ENCODE data around the gene PRSS12. TPM values are rescaled to one million over a fixed set of nuclear protein-coding genes. Genes with fewer than 3 reads are reported as not detected.

Gene PRSS12
- polyA plus RNA-seq, 1 experiment = 108 TPM

- TF ChIP-seq, protein P1, sequence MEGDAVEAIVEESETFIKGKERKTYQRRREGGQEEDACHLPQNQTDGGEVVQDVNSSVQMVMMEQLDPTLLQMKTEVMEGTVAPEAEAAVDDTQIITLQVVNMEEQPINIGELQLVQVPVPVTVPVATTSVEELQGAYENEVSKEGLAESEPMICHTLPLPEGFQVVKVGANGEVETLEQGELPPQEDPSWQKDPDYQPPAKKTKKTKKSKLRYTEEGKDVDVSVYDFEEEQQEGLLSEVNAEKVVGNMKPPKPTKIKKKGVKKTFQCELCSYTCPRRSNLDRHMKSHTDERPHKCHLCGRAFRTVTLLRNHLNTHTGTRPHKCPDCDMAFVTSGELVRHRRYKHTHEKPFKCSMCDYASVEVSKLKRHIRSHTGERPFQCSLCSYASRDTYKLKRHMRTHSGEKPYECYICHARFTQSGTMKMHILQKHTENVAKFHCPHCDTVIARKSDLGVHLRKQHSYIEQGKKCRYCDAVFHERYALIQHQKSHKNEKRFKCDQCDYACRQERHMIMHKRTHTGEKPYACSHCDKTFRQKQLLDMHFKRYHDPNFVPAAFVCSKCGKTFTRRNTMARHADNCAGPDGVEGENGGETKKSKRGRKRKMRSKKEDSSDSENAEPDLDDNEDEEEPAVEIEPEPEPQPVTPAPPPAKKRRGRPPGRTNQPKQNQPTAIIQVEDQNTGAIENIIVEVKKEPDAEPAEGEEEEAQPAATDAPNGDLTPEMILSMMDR (IDR thresholded peaks at IDR 0.05; ENCODE audit: insufficient read depth, low read depth, low read length) = no peak
- Histone ChIP-seq H3K36me3 (ENCODE audit: control insufficient read depth, insufficient read depth, low read length) (no peaks in the 10 kb centered on the region), H3K4me3 (ENCODE audit: low read depth, low read length) (no peak overlapping the region), H3K27me3 (ENCODE audit: control insufficient read depth, insufficient read depth, low read length) (no peaks in the 10 kb centered on the region)
- ChIA-PET CTCF (interaction anchor here (2.0 kb wide), 1 partner anchor 15 kb away, joined by 8 read pairs; the partner anchor contains the start of gene PRSS12), POLR2A (interaction anchor here (0.6 kb wide), 1 partner anchor 143 kb away, joined by 4 read pairs; no protein-coding TSS in a partner anchor)
- DNase-seq (ENCODE audit: low read depth) = no peak
Measured at GRCh38 chr4:118367872-118368271, 15.1 kb upstream of the PRSS12 start.

- Histone ChIP-seq H3K27me3 (ENCODE audit: control insufficient read depth, insufficient read depth, low read length) (no peaks in the 10 kb centered on the region), H3K36me3 (ENCODE audit: control insufficient read depth, insufficient read depth, low read length) (no peaks in the 10 kb centered on the region), H3K4me3 (ENCODE audit: low read depth, low read length) (no peak overlapping the region)
- TF ChIP-seq, protein P1 (IDR thresholded peaks at IDR 0.05; ENCODE audit: insufficient read depth, low read depth, low read length) = no peak
- DNase-seq (ENCODE audit: low read depth) = no peak
- CTCF ChIA-PET = interaction anchor here (1.0 to 2.0 kb wide), 2 partner anchors 14 to 47 kb away, joined by 3 to 8 read pairs; partner anchors contain the start of gene PRSS12
- POLR2A ChIA-PET = interaction anchor here (0.6 kb wide), 1 partner anchor 142 kb away, joined by 4 read pairs; no protein-coding TSS in a partner anchor
Measured at GRCh38 chr4:118367361-118367760, 14.6 kb upstream of the PRSS12 start.

DNA sequence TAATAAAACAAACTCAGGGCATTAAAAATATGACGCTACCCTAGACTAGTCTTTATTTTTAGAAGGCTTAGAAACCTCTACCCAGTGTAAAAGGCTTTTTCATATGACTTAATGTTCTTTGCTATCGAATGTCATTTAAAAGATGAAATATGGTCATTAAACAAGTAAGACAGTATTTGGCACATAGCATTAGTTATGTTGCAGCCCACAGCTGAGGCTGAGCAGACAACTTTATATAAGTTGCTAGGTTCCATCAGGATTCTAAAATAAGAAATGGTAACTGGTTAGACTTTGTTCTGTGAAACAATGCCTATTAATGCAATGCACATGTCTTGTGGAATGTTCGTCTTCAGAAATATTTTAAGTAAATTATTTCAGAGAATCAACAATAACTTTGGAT is 10.4 kb upstream of the PRSS12 start:
- CTCF ChIA-PET = interaction anchor here (4.8 kb wide), 1 partner anchor 10 kb away, joined by 29 read pairs; the partner anchor contains the start of gene PRSS12
- H3K36me3 ChIP-seq (ENCODE audit: control insufficient read depth, insufficient read depth, low read length) = no peaks in the 10 kb centered on the region
- no peak overlapping the region for H3K4me3 ChIP-seq (ENCODE audit: low read depth, low read length)
- TF ChIP-seq, protein P1 (IDR thresholded peaks at IDR 0.05; ENCODE audit: insufficient read depth, low read depth, low read length) = no peak
- POLR2A ChIA-PET = no interaction called here
- DNase-seq (ENCODE audit: low read depth) = no peak
- H3K27me3 ChIP-seq (ENCODE audit: control insufficient read depth, insufficient read depth, low read length) = no peaks in the 10 kb centered on the region

- H3K4me3 ChIP-seq (ENCODE audit: low read depth, low read length) = no peak overlapping the region
- DNase-seq (ENCODE audit: low read depth) = no peak
- H3K27me3 ChIP-seq (ENCODE audit: control insufficient read depth, insufficient read depth, low read length) = no peaks in the 10 kb centered on the region
- TF ChIP-seq, protein P1 (IDR thresholded peaks at IDR 0.05; ENCODE audit: insufficient read depth, low read depth, low read length) = no peak
- no peaks in the 10 kb centered on the region for H3K36me3 ChIP-seq (ENCODE audit: control insufficient read depth, insufficient read depth, low read length)
- ChIA-PET CTCF (interaction anchor here (0.8 to 4.8 kb wide), 4 partner anchors 8 to 89 kb away, joined by 3 to 29 read pairs (median 4); partner anchors contain the start of gene PRSS12), POLR2A (interaction anchor here (0.6 kb wide), 1 partner anchor 35 kb away, joined by 3 read pairs; no protein-coding TSS in a partner anchor)
Measured at GRCh38 chr4:118361192-118361591, 8.4 kb upstream of the PRSS12 start.

GRCh38 chr4:118360106-118360505 is 7.3 kb upstream of the PRSS12 start:
- DNase-seq (ENCODE audit: low read depth) = no peak
- CTCF ChIA-PET = interaction anchor here (1.2 to 4.8 kb wide), 2 partner anchors 7 to 11 kb away, joined by 6 to 29 read pairs; partner anchors contain the start of gene PRSS12
- Histone ChIP-seq H3K27me3 (ENCODE audit: control insufficient read depth, insufficient read depth, low read length) (no peaks in the 10 kb centered on the region), H3K36me3 (ENCODE audit: control insufficient read depth, insufficient read depth, low read length) (no peaks in the 10 kb centered on the region), H3K4me3 (ENCODE audit: low read depth, low read length) (no peak overlapping the region)
- TF ChIP-seq, protein P1 (IDR thresholded peaks at IDR 0.05; ENCODE audit: insufficient read depth, low read depth, low read length) = no peak
- POLR2A ChIA-PET = no interaction called here
